Panc1 (cell line): ENCODE measurements around the gene CHI3L1. TPM values are rescaled to one million over a fixed set of nuclear protein-coding genes. Genes with fewer than 3 reads are reported as not detected.

ENCODE experiments used
- ATAC-seq: fragments of 200-7000 bp; cut with Tn5 transposase; 2 replicates; pipeline ENCODE4 v1.9.1; 2020; ENCODE audit warnings: mild to moderate bottlenecking, moderate library complexity
- BruUV-seq: library from RNA; stranded (reverse); fragments of 400-500 nt; replicated peaks from 2 replicates; lab custom pipeline; 2021; lab: Mats Ljungman, UMichigan
- CTCF ChIA-PET: fragments of 300-600 bp; sonication (Branson Sonifier 250); formaldehyde crosslinking; loops from one replicate; lab custom pipeline; 2022; ENCODE audit warnings: antibody characterized with exemption; lab: Charles Lee
- POLR2A ChIA-PET: fragments of 300-600 bp; sonication (Branson Sonifier 250); formaldehyde crosslinking; loops from one replicate; lab custom pipeline; 2022; ENCODE audit warnings: antibody characterized with exemption; lab: Charles Lee
- DNase-seq: peaks from one replicate; pipeline ENCODE4 v3.0.0-alpha.2; 2010; ENCODE audit warnings: low read depth, low spot score
- H3K27ac ChIP-seq: 2 replicates; pipeline ENCODE4 v1.5.1; 2011; ENCODE audit warnings: mild to moderate bottlenecking, low read length, inconsistent platforms
- H3K27me3 ChIP-seq: fragments of 200-500 bp; sonication (Bioruptor generic); 2 replicates; pipeline ENCODE4 v1.6.0; 2014; ENCODE audit warnings: low read length, inconsistent platforms; ENCODE audit not compliant: control insufficient read depth, insufficient read depth
- H3K36me3 ChIP-seq: fragments of 200-500 bp; sonication (Bioruptor generic); 2 replicates; pipeline ENCODE4 v1.5.1; 2014; ENCODE audit warnings: inconsistent platforms, mild to moderate bottlenecking, low read length, moderate library complexity; ENCODE audit not compliant: control insufficient read depth, insufficient read depth
- H3K4me1 ChIP-seq: 2 replicates; pipeline ENCODE4 v1.5.1; 2011; ENCODE audit warnings: inconsistent platforms, mild to moderate bottlenecking, low read length, moderate library complexity; ENCODE audit not compliant: control insufficient read depth, insufficient read depth
- H3K4me3 ChIP-seq, 2 experiments: 2 replicates each; pipeline ENCODE4 v1.5.1; 2011 to 2012; ENCODE audit warnings: low read depth in 2 of 2, low read length in 2 of 2, mild to moderate bottlenecking in 2 of 2, inconsistent platforms in 1 of 2, moderate library complexity in 1 of 2
- H3K9me3 ChIP-seq: fragments of 200-500 bp; sonication (Bioruptor generic); 2 replicates; pipeline ENCODE4 v1.5.1; 2014; ENCODE audit warnings: low read depth, mild to moderate bottlenecking, inconsistent platforms, low read length, moderate library complexity; ENCODE audit not compliant: control insufficient read depth, insufficient read depth
- POLR2AphosphoS5 ChIP-seq: IDR thresholded peaks from 2 replicates; pipeline ENCODE4 v1.6.1; 2012; ENCODE audit warnings: mild to moderate bottlenecking, low read depth, low read length, moderate library complexity
- SIN3A ChIP-seq: IDR thresholded peaks from 2 replicates; pipeline ENCODE4 v1.6.1; 2012; ENCODE audit warnings: low read depth, mild to moderate bottlenecking, low read length, moderate library complexity, borderline replicate concordance; ENCODE audit not compliant: insufficient read depth
- TCF7L2 ChIP-seq: IDR thresholded peaks from 2 replicates; pipeline ENCODE4 v1.6.1; 2011; ENCODE audit warnings: mild to moderate bottlenecking, low read depth, low read length, inconsistent platforms
- in situ Hi-C: cut with HindIII; loops from 2 replicates; pipeline ENCODE4 v1.10.0; 2016; ENCODE audit warnings: low sequenced_read_pairs, low pct_unique_long_range_greater_than_20kb
- intact Hi-C: fragments of 100-400 bp; cut with micrococcal nuclease; formaldehyde crosslinking; loops from one replicate; pipeline ENCODE4 v1.10.0; 2022; ENCODE audit not compliant: unreplicated experiment
- total RNA-seq: library from RNA; stranded (reverse); gene quantifications from one replicate; pipeline ENCODE4 v1.2.1, GENCODE V29; 2021; ENCODE audit not compliant: unreplicated experiment
- TF ChIP-seq, protein P1 (sequence below): fragments of 450-650 bp; IDR thresholded peaks from 2 replicates; pipeline ENCODE4 v1.5.1; 2017; ENCODE audit warnings: mild to moderate bottlenecking
- TF ChIP-seq, protein P2 (sequence below), 2 experiments: IDR thresholded peaks; 2 replicates each; pipeline ENCODE4 v1.6.1; 2011 to 2012; ENCODE audit warnings: low read depth in 2 of 2, control low read depth in 1 of 2, low read length in 1 of 2, mild to moderate bottlenecking in 1 of 2, moderate library complexity in 1 of 2; ENCODE audit not compliant: insufficient read depth in 1 of 2

The CHI3L1 gene
- total RNA-seq, 1 experiment from 2014 or later = 0.10 TPM

DNA sequence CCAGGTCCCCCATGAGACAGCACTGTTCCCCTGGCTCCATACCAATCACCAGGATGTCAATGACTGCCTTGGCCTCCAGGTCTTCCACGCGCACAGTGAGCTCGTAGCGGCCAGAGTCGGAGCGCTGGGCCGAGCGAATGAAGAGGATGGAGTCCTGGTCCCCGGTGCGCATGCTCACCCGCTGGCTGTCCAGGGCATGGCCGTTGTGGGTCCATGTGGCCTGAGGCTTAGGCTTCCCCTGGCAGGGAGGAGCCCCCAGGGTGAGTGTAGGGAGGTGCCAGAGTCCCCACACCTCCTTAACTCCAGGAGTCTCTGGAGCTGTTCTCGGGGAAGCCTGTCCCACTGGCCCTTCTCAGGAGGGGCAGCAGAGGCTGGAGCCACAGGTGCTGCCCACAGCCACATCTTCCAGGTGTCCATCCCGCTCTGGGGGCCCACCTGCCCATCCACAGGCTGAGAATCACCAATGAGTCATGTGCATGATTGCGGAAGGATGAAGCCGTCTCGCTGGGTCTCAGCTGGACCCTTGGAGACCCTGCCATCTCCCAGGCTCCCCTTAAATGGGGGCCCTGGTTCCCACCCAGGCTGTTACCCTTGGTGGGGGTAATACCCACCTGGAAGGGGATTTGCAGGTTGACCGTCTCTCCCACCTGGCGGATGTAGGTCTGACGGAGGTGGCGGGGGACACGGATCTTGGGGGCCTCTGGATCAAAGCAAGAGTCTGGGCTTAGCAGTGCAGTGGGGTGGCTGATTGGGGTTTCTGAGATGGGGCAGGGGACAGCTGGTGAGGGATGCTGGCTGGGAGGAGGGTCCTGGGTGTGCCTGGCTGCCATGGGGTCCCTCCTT is 14.9 kb downstream of the CHI3L1 start:
- CTCF ChIA-PET = interaction anchor here (1.2 to 3.9 kb wide), 2 partner anchors 54 to 131 kb away, joined by 4 to 19 read pairs; no protein-coding TSS in a partner anchor
- Histone ChIP-seq H3K9me3 (no peaks in the 10 kb centered on the region), H3K27me3 (no peaks in the 10 kb centered on the region), H3K27ac (no peak overlapping the region), H3K4me1 (no peaks in the 10 kb centered on the region; the same call in 1 of the 2 replicates), H3K4me3 (no peak overlapping the region), H3K36me3 (no peaks in the 10 kb centered on the region)
- POLR2A ChIA-PET = no interaction called here
- BruUV-seq = no TSS peak
- DNase-seq = no peak
- intact Hi-C loops (loop anchor here (2.0 kb wide), 2 partner anchors 55 to 133 kb away; no protein-coding TSS in a partner anchor), in situ Hi-C loops (no loop called here)
- ATAC-seq = no peak
- TF ChIP-seq TCF7L2 = no peak

DNA sequence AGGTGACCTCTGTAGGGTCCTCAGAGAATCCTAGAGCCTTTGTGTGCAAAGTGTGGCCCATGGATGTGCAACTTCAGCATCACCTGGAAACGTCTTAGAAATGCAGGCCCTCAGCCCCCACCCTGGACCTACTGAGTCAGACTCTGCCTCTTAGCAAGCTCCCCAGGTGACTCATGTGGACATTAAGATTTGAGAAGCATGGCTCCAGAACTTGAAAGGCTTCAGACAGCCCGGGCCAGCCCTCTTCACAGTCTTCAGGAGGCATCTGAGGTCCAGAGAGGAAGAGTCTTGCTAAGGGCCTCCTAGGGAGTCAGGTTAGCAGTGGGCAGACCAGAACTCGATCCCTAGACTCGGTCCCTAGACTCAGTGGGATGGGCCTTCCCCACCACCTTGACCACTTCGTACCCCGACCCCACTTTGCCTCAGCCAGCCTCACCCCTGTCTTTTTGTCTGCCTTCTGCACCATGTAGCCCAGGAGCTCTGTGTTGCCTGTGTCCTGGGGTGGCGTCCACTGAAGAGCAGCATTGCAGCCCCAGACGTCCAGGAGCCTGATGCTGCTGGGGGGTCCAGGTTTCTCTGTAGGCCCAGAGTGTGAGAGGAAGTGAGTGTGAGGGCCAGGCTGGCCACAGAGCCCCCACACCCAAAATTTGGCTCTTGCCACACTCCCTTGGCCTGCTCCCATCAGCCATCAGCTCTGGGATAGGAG is 15.7 kb downstream of the CHI3L1 start:
- H3K4me3 ChIP-seq = no peak overlapping the region
- CTCF ChIA-PET = interaction anchor here (1.2 to 3.9 kb wide), 2 partner anchors 53 to 130 kb away, joined by 4 to 19 read pairs; no protein-coding TSS in a partner anchor
- intact Hi-C loops = no loop called here
- DNase-seq (no peak), ATAC-seq (no peak)
- H3K27ac ChIP-seq = no peak overlapping the region
- no peaks in the 10 kb centered on the region for H3K36me3 ChIP-seq
- POLR2A ChIA-PET = no interaction called here
- BruUV-seq = no TSS peak
- TF ChIP-seq POLR2AphosphoS5 (no peak), TCF7L2 (no peak)
- TF ChIP-seq, protein P1, sequence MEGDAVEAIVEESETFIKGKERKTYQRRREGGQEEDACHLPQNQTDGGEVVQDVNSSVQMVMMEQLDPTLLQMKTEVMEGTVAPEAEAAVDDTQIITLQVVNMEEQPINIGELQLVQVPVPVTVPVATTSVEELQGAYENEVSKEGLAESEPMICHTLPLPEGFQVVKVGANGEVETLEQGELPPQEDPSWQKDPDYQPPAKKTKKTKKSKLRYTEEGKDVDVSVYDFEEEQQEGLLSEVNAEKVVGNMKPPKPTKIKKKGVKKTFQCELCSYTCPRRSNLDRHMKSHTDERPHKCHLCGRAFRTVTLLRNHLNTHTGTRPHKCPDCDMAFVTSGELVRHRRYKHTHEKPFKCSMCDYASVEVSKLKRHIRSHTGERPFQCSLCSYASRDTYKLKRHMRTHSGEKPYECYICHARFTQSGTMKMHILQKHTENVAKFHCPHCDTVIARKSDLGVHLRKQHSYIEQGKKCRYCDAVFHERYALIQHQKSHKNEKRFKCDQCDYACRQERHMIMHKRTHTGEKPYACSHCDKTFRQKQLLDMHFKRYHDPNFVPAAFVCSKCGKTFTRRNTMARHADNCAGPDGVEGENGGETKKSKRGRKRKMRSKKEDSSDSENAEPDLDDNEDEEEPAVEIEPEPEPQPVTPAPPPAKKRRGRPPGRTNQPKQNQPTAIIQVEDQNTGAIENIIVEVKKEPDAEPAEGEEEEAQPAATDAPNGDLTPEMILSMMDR = no peak
- no peaks in the 10 kb centered on the region for H3K27me3 ChIP-seq
- no peaks in the 10 kb centered on the region for H3K9me3 ChIP-seq
- no peaks in the 10 kb centered on the region; the same call in 1 of the 2 replicates for H3K4me1 ChIP-seq
- in situ Hi-C loops = no loop called here

DNA sequence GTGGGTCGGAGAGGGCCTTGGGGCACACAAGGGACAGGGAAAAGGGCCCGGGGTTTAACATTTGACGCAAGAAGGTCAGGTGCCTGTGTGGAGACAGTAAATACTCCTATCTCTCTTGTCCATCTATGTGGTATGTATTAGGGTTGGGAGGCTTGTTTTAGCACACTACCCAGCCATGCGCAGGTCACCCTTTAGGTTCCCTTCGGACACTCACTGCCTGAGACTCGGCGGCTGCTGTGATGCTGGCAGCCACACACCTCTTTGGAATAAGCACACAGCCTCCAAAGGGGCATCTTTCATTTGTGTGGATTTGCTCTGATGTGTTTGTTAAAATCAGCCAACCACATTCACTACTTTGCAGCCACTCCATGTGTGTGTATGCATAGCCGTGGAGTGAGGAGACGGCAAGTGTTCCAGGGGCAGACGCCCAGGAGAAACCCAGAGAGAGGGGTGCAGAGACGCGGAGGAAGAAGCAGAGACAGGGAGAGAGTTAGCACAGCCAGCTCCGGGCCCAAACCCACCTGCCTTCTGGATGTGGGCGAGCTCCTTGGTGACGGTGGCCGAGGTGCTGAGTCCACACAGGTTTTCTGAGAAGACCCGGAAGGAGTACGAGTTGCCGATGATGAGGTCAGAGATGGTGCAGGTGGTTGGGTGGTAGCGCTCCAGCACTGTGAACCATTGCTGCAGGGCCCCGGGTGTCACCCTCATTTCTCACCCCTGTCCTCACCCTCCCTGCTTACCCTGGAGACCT is 16.6 kb downstream of the CHI3L1 start:
- Histone ChIP-seq H3K27me3 (no peaks in the 10 kb centered on the region), H3K36me3 (no peaks in the 10 kb centered on the region), H3K27ac (no peak overlapping the region), H3K4me3 (no peak overlapping the region), H3K4me1 (no peaks in the 10 kb centered on the region; the same call in 1 of the 2 replicates), H3K9me3 (no peaks in the 10 kb centered on the region)
- in situ Hi-C loops (no loop called here), intact Hi-C loops (no loop called here)
- POLR2A ChIA-PET = no interaction called here
- DNase-seq (no peak), ATAC-seq (no peak)
- BruUV-seq = no TSS peak
- TF ChIP-seq, protein P1 = no peak
- TF ChIP-seq, protein P2, sequence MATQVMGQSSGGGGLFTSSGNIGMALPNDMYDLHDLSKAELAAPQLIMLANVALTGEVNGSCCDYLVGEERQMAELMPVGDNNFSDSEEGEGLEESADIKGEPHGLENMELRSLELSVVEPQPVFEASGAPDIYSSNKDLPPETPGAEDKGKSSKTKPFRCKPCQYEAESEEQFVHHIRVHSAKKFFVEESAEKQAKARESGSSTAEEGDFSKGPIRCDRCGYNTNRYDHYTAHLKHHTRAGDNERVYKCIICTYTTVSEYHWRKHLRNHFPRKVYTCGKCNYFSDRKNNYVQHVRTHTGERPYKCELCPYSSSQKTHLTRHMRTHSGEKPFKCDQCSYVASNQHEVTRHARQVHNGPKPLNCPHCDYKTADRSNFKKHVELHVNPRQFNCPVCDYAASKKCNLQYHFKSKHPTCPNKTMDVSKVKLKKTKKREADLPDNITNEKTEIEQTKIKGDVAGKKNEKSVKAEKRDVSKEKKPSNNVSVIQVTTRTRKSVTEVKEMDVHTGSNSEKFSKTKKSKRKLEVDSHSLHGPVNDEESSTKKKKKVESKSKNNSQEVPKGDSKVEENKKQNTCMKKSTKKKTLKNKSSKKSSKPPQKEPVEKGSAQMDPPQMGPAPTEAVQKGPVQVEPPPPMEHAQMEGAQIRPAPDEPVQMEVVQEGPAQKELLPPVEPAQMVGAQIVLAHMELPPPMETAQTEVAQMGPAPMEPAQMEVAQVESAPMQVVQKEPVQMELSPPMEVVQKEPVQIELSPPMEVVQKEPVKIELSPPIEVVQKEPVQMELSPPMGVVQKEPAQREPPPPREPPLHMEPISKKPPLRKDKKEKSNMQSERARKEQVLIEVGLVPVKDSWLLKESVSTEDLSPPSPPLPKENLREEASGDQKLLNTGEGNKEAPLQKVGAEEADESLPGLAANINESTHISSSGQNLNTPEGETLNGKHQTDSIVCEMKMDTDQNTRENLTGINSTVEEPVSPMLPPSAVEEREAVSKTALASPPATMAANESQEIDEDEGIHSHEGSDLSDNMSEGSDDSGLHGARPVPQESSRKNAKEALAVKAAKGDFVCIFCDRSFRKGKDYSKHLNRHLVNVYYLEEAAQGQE (IDR thresholded peaks at IDR 0.05; ENCODE audit: insufficient read depth in 1 of 2, low read depth in 2 of 2, low read length in 1 of 2) = no peak
- TF ChIP-seq SIN3A = no peak
- TF ChIP-seq TCF7L2 = no peak
- TF ChIP-seq POLR2AphosphoS5 = no peak
- CTCF ChIA-PET = interaction anchor here (3.9 kb wide), 1 partner anchor 52 kb away, joined by 19 read pairs; no protein-coding TSS in a partner anchor
